Measurements from ENCODE around the gene CYP24A1.

CYP24A1 gene

GRCh38 chr20:54155736-54156317 lies 18.0 kb downstream of the CYP24A1 start:
- DNase-seq (ENCODE audit: low spot score) = no peak

GRCh38 chr20:54154439-54154838 lies 19.3 kb downstream of the CYP24A1 start:
- DNase-seq (ENCODE audit: low spot score) = no peak

- DNase-seq (ENCODE audit: low spot score) = no peak
These were observed 19.9 kb downstream of the CYP24A1 start for GRCh38 chr20:54153847-54154246.

GRCh38 chr20:54153041-54153327 lies 20.8 kb downstream of the CYP24A1 start:
- DNase-seq (ENCODE audit: low spot score) = no peak

- no peak for DNase-seq (ENCODE audit: low spot score)
These were observed 21.4 kb downstream of the CYP24A1 start for GRCh38 chr20:54152227-54153040.

- no peak for DNase-seq (ENCODE audit: low spot score)
These were observed 22.1 kb downstream of the CYP24A1 start for GRCh38 chr20:54151511-54152226.

GRCh38 chr20:54151075-54151439 lies 22.7 kb downstream of the CYP24A1 start:
- DNase-seq (ENCODE audit: low spot score) = no peak

- no peak for DNase-seq (ENCODE audit: low spot score)
These were observed 24.0 kb downstream of the CYP24A1 start for GRCh38 chr20:54149765-54150264.

GRCh38 chr20:54148947-54149764 lies 24.6 kb downstream of the CYP24A1 start:
- no peak for DNase-seq (ENCODE audit: low spot score)

- DNase-seq (ENCODE audit: low spot score) = no peak
These were observed 27.1 kb downstream of the CYP24A1 start for GRCh38 chr20:54146672-54147071.

- DNase-seq (ENCODE audit: low spot score) = no peak
These were observed 28.9 kb downstream of the CYP24A1 start for GRCh38 chr20:54144847-54145414.

- no peak for DNase-seq (ENCODE audit: low spot score)
These were observed 32.7 kb downstream of the CYP24A1 start for GRCh38 chr20:54140927-54141566.

GRCh38 chr20:54140486-54140885 lies 33.3 kb downstream of the CYP24A1 start:
- DNase-seq (ENCODE audit: low spot score) = no peak

GRCh38 chr20:54140067-54140466 lies 33.7 kb downstream of the CYP24A1 start:
- DNase-seq (ENCODE audit: low spot score) = no peak

GRCh38 chr20:54139188-54139587 lies 34.6 kb downstream of the CYP24A1 start:
- DNase-seq (ENCODE audit: low spot score) = no peak

- DNase-seq (ENCODE audit: low spot score) = no peak
These were observed 35.4 kb downstream of the CYP24A1 start for GRCh38 chr20:54138427-54138826.

GRCh38 chr20:54137115-54137514 lies 36.7 kb downstream of the CYP24A1 start:
- no peak for DNase-seq (ENCODE audit: low spot score)

- DNase-seq (ENCODE audit: low spot score) = no peak
These were observed 39.2 kb downstream of the CYP24A1 start for GRCh38 chr20:54134445-54135220.

- no peak for DNase-seq (ENCODE audit: low spot score)
These were observed 40.1 kb downstream of the CYP24A1 start for GRCh38 chr20:54133434-54134427.

Data from left forelimb (tissue), 1 donor.